Panc1 (cell line): ENCODE data around the gene CABP2. TPM values are rescaled to one million over a fixed set of nuclear protein-coding genes. Genes with fewer than 3 reads are reported as not detected.

ENCODE experiments used
- ATAC-seq: fragments of 200-7000 bp; cut with Tn5 transposase; 2 replicates; pipeline ENCODE4 v1.9.1; 2020; ENCODE audit warnings: mild to moderate bottlenecking, moderate library complexity
- BruUV-seq: library from RNA; stranded (reverse); fragments of 400-500 nt; replicated peaks from 2 replicates; lab custom pipeline; 2021; lab: Mats Ljungman, UMichigan
- CTCF ChIA-PET: fragments of 300-600 bp; sonication (Branson Sonifier 250); formaldehyde crosslinking; loops from one replicate; lab custom pipeline; 2022; ENCODE audit warnings: antibody characterized with exemption; lab: Charles Lee
- POLR2A ChIA-PET: fragments of 300-600 bp; sonication (Branson Sonifier 250); formaldehyde crosslinking; loops from one replicate; lab custom pipeline; 2022; ENCODE audit warnings: antibody characterized with exemption; lab: Charles Lee
- DNase-seq: peaks from one replicate; pipeline ENCODE4 v3.0.0-alpha.2; 2010; ENCODE audit warnings: low read depth, low spot score
- H3K27ac ChIP-seq: 2 replicates; pipeline ENCODE4 v1.5.1; 2011; ENCODE audit warnings: mild to moderate bottlenecking, low read length, inconsistent platforms
- H3K27me3 ChIP-seq: fragments of 200-500 bp; sonication (Bioruptor generic); 2 replicates; pipeline ENCODE4 v1.6.0; 2014; ENCODE audit warnings: low read length, inconsistent platforms; ENCODE audit not compliant: control insufficient read depth, insufficient read depth
- H3K36me3 ChIP-seq: fragments of 200-500 bp; sonication (Bioruptor generic); 2 replicates; pipeline ENCODE4 v1.5.1; 2014; ENCODE audit warnings: inconsistent platforms, mild to moderate bottlenecking, low read length, moderate library complexity; ENCODE audit not compliant: control insufficient read depth, insufficient read depth
- H3K4me1 ChIP-seq: 2 replicates; pipeline ENCODE4 v1.5.1; 2011; ENCODE audit warnings: inconsistent platforms, mild to moderate bottlenecking, low read length, moderate library complexity; ENCODE audit not compliant: control insufficient read depth, insufficient read depth
- H3K4me3 ChIP-seq, 2 experiments: 2 replicates each; pipeline ENCODE4 v1.5.1; 2011 to 2012; ENCODE audit warnings: low read depth in 2 of 2, low read length in 2 of 2, mild to moderate bottlenecking in 2 of 2, inconsistent platforms in 1 of 2, moderate library complexity in 1 of 2
- H3K9me3 ChIP-seq: fragments of 200-500 bp; sonication (Bioruptor generic); 2 replicates; pipeline ENCODE4 v1.5.1; 2014; ENCODE audit warnings: low read depth, mild to moderate bottlenecking, inconsistent platforms, low read length, moderate library complexity; ENCODE audit not compliant: control insufficient read depth, insufficient read depth
- CTCF ChIP-seq: fragments of 450-650 bp; IDR thresholded peaks from 2 replicates; pipeline ENCODE4 v1.5.1; 2017; ENCODE audit warnings: mild to moderate bottlenecking
- POLR2AphosphoS5 ChIP-seq: IDR thresholded peaks from 2 replicates; pipeline ENCODE4 v1.6.1; 2012; ENCODE audit warnings: mild to moderate bottlenecking, low read depth, low read length, moderate library complexity
- REST ChIP-seq, 2 experiments: IDR thresholded peaks; 2 replicates each; pipeline ENCODE4 v1.6.1; 2011 to 2012; ENCODE audit warnings: low read depth in 2 of 2, control low read depth in 1 of 2, low read length in 1 of 2, mild to moderate bottlenecking in 1 of 2, moderate library complexity in 1 of 2; ENCODE audit not compliant: insufficient read depth in 1 of 2
- SIN3A ChIP-seq: IDR thresholded peaks from 2 replicates; pipeline ENCODE4 v1.6.1; 2012; ENCODE audit warnings: low read depth, mild to moderate bottlenecking, low read length, moderate library complexity, borderline replicate concordance; ENCODE audit not compliant: insufficient read depth
- TCF7L2 ChIP-seq: IDR thresholded peaks from 2 replicates; pipeline ENCODE4 v1.6.1; 2011; ENCODE audit warnings: mild to moderate bottlenecking, low read depth, low read length, inconsistent platforms
- in situ Hi-C: cut with HindIII; loops from 2 replicates; pipeline ENCODE4 v1.10.0; 2016; ENCODE audit warnings: low sequenced_read_pairs, low pct_unique_long_range_greater_than_20kb
- intact Hi-C: fragments of 100-400 bp; cut with micrococcal nuclease; formaldehyde crosslinking; loops from one replicate; pipeline ENCODE4 v1.10.0; 2022; ENCODE audit not compliant: unreplicated experiment
- total RNA-seq: library from RNA; stranded (reverse); gene quantifications from one replicate; pipeline ENCODE4 v1.2.1, GENCODE V29; 2021; ENCODE audit not compliant: unreplicated experiment

The CABP2 gene
- total RNA-seq, 1 experiment from 2014 or later = not detected

GRCh38 chr11:67510023-67510345, 13.3 kb downstream of the CABP2 start:
- peaks cover 23% of the 10 kb centered on the region for H3K4me1 ChIP-seq
- no peaks in the 10 kb centered on the region for H3K9me3 ChIP-seq
- ATAC-seq (no peak), DNase-seq (no peak)
- H3K4me3 ChIP-seq = no peak overlapping the region
- ChIA-PET CTCF (no interaction called here), POLR2A (no interaction called here)
- H3K27me3 ChIP-seq = no peaks in the 10 kb centered on the region
- BruUV-seq = no TSS peak
- no peak overlapping the region for H3K27ac ChIP-seq
- TF ChIP-seq REST (IDR thresholded peaks at IDR 0.05; ENCODE audit: insufficient read depth in 1 of 2, low read depth in 2 of 2, low read length in 1 of 2) (no peak), SIN3A (no peak), TCF7L2 (no peak), CTCF (no peak), POLR2AphosphoS5 (no peak)
- in situ Hi-C loops = no loop called here
- no peaks in the 10 kb centered on the region for H3K36me3 ChIP-seq
- intact Hi-C loops = no loop called here

- H3K9me3 ChIP-seq = no peaks in the 10 kb centered on the region
- POLR2A ChIA-PET = interaction anchor here (0.6 kb wide), 2 partner anchors 83 to 1967 kb away, joined by 3 to 4 read pairs; no protein-coding TSS in a partner anchor
- H3K4me1 ChIP-seq = peaks cover 25% of the 10 kb centered on the region
- no peaks in the 10 kb centered on the region for H3K27me3 ChIP-seq
- H3K4me3 ChIP-seq = peak overlapping the region; percentile 68 to 82
- ATAC-seq (peak; percentile 60), DNase-seq (peak; percentile 81)
- in situ Hi-C loops (no loop called here), intact Hi-C loops (loop anchor here (5.0 kb wide), 1 partner anchor 96 kb away; no protein-coding TSS in a partner anchor)
- CTCF ChIA-PET = interaction anchor here (0.7 to 0.9 kb wide), 2 partner anchors 68 to 116 kb away, joined by 3 read pairs; no protein-coding TSS in a partner anchor
- no TSS peak for BruUV-seq
- H3K27ac ChIP-seq = peak overlapping the region; percentile 86
- TF ChIP-seq REST (IDR thresholded peaks at IDR 0.05; ENCODE audit: insufficient read depth in 1 of 2, low read depth in 2 of 2, low read length in 1 of 2) (no peak), TCF7L2 (0 out of 2 replicates have a peak, but pooled peaks have one; percentile 51), POLR2AphosphoS5 (peak; percentile 78), SIN3A (peak; percentile 96; the same call in 1 of the 2 replicates), CTCF (no peak)
- no peaks in the 10 kb centered on the region; the same call in 1 of the 2 replicates for H3K36me3 ChIP-seq
These were observed 14.6 kb downstream of the CABP2 start for GRCh38 chr11:67508486-67509121.
